ENCODE measurements around the gene ACOT2.

The ACOT2 gene

DNA sequence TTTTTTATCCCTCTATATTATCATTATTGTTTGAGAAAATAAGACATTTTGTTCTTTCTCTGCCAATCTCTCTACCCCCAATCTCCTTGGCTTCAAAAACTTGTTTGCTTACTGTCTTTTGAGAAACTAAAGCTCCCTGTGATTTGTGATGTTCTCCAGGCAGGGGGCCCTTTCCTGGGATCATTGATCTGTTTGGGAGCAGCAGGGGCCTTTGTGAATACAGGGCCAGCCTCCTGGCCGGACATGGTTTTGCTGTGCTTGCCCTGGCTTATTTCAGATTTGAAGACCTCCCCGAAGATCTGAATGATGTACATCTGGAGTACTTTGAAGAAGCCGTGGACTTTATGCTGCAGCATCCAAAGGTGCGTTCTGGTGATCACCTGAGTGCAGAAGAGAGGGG is 47.8 kb downstream of the ACOT2 start:
- DNase-seq: no peak

DNA sequence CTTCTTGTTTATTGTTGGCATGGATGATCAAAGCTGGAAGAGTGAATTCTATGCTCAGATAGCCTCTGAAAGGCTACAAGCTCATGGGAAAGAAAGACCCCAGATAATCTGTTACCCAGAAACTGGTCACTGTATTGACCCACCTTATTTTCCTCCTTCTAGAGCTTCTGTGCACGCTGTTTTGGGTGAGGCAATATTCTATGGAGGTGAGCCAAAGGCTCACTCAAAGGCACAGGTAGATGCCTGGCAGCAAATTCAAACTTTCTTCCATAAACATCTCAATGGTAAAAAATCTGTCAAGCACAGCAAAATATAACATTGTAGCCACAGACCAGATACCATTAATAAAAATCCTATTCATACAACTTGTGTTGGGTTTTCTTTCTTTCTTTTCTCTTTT is 50.5 kb downstream of the ACOT2 start:
- DNase-seq: no peak

DNA sequence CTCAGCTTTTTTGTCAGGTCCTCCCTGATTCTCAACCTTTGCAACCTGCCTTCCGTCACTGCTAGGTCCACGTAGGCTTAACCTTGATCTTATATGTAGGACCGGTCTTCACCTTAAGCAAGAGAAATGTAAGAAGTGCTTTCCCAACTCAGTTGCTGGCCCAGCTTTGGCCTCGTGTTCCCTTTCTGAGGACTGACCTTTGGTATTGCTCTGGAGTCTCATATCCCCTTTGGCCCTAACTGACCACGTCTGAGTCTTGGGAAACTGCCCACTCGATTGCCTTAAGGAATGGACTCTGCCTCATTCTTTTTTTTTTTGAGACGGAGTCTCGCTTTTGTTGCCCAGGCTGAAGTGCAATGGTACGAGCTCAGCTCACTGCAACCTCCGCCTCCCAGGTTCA is 51.3 kb downstream of the ACOT2 start:
- DNase-seq: no peak

DNA sequence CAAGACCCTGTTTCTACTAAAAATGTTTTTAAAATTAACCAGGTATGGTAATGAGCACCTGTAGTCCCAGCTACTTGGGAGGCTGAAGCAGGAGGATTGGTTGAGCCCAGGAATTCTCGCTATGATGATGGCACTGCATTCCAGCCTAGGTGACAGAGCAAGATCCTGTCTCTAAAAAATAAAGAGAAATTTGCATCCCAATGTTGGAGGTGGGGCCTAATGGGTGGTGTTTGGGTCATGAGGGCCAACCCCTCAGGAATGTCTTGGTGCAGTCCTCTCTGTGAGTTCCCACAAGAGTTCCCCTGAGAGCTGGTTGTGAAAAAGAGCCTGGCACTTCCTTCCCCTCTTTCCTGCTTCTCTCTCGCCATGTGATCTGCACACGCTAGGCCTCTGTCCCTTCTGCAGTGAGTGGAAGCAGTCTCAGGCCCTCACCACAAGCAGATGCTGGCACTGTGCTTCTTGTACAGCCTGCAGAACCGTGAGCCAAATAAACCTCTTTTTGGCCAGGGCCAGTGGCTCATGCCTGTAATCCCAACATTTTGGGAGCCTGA is 54.6 kb downstream of the ACOT2 start:
- no peak for DNase-seq

All from CD4-positive, alpha-beta T cell treated with Interleukin-17A for 1 hour (primary cell).